HepG2 (cell line): ENCODE data around the gene PDE9A. TPM values are rescaled to one million over a fixed set of nuclear protein-coding genes. Genes with fewer than 3 reads are reported as not detected.

Source experiments
- ATAC-seq: fragments of 200-7000 bp; cut with Tn5 transposase; 3 replicates; pipeline ENCODE4 v1.9.1; 2020; ENCODE audit warnings: mild to moderate bottlenecking, moderate library complexity
- BruUV-seq: library from RNA; stranded (reverse); fragments of 400-500 nt; replicated peaks from 2 replicates; lab custom pipeline; 2021; lab: Mats Ljungman, UMichigan
- CTCF ChIA-PET: fragments of 300-600 bp; formaldehyde crosslinking; extraction: SDS; loops from one replicate; lab custom pipeline; 2021; ENCODE audit warnings: low total read pairs, inconsistent platforms, low intra/inter-chr PET ratio; lab: Yijun Ruan, JAX
- POLR2A ChIA-PET: fragments of 350-600 bp; sonication (Branson Sonifier 250); formaldehyde crosslinking; loops from one replicate; lab custom pipeline; 2020; ENCODE audit warnings: antibody characterized with exemption, inconsistent platforms; lab: Yijun Ruan, JAX
- DNase-seq: peaks from one replicate; pipeline ENCODE4 v3.0.0-alpha.2; 2015; ENCODE audit warnings: low spot score
- FAIRE-seq: peaks from 3 replicates; lab custom pipeline; 2011; peaks lifted over from hg19 to GRCh38; lab: Jason Lieb, UNC
- H2AFZ ChIP-seq: one replicate; pipeline ENCODE4 v1.6.1; 2011; ENCODE audit warnings: low read length, inconsistent platforms
- H3K27ac ChIP-seq: fragments of 300-600 bp; 3 replicates; pipeline ENCODE4 v1.8.0; 2011; ENCODE audit warnings: mixed run types, mild to moderate bottlenecking, mixed read lengths, low read length, inconsistent platforms; ENCODE audit not compliant: insufficient read depth; ENCODE audit errors: extremely low read length
- H3K27me3 ChIP-seq, 2 experiments: fragments of 200-600 bp in 1 of 2; 2 replicates in 1 of 2; 3 replicates in 1 of 2; pipeline versions ENCODE4 v1.6.0 to v1.8.0; 2011; ENCODE audit warnings: low read length in 2 of 2, mild to moderate bottlenecking in 2 of 2, moderate library complexity in 2 of 2, inconsistent platforms in 1 of 2; ENCODE audit not compliant: insufficient read depth in 2 of 2, control insufficient read depth in 1 of 2
- H3K36me3 ChIP-seq, 2 experiments: fragments of 200-600 bp in 1 of 2; replicated peaks in 1 of 2; 2 replicates in 1 of 2; 3 replicates in 1 of 2; pipeline versions ENCODE4 v1.5.1 to v1.8.0; 2011; ENCODE audit warnings: low read length in 2 of 2, inconsistent platforms in 1 of 2; ENCODE audit not compliant: insufficient read depth in 2 of 2, control insufficient read depth in 1 of 2
- H3K4me1 ChIP-seq: 2 replicates; pipeline ENCODE4 v1.5.1; 2012; ENCODE audit warnings: low read length, inconsistent platforms; ENCODE audit not compliant: insufficient read depth
- H3K4me2 ChIP-seq: 2 replicates; pipeline ENCODE4 v1.6.0; 2011; ENCODE audit warnings: low read depth, low read length, inconsistent platforms
- H3K4me3 ChIP-seq, 3 experiments: fragments of 200-600 bp in 1 of 3; sonication (generic), shearing (Covaris generic) in 1 of 3; replicated peaks in 1 of 3; 2 replicates each; pipeline ENCODE4 v1.5.1; 2011 to 2016; ENCODE audit warnings: low read length in 3 of 3, inconsistent platforms in 2 of 3, low read depth in 2 of 3, mild to moderate bottlenecking in 2 of 3, control low read depth in 1 of 3, mixed read lengths in 1 of 3; ENCODE audit not compliant: insufficient read depth in 1 of 3
- H3K79me2 ChIP-seq: one replicate; pipeline ENCODE4 v1.6.1; 2011; ENCODE audit warnings: low read length, inconsistent platforms; ENCODE audit not compliant: insufficient read depth
- H3K9ac ChIP-seq: 2 replicates; pipeline ENCODE4 v1.6.0; 2011; ENCODE audit warnings: mild to moderate bottlenecking, low read depth, low read length, inconsistent platforms; ENCODE audit not compliant: insufficient read depth
- H3K9me3 ChIP-seq: 2 replicates; pipeline ENCODE4 v1.5.1; 2012; ENCODE audit warnings: mild to moderate bottlenecking, low read length
- H4K20me1 ChIP-seq: 2 replicates; pipeline ENCODE4 v1.6.0; 2011; ENCODE audit warnings: inconsistent platforms, mild to moderate bottlenecking, low read length, moderate library complexity; ENCODE audit not compliant: insufficient read depth
- AHR ChIP-seq: IDR thresholded peaks from 2 replicates; pipeline ENCODE4 v1.6.1; 2018; ENCODE audit warnings: missing genetic modification reagents, missing compliant biosample characterization
- CERS6 ChIP-seq: sonication (generic); formaldehyde crosslinking; IDR thresholded peaks from 2 replicates; pipeline ENCODE4 v1.5.0; 2020; ENCODE audit warnings: missing genetic modification reagents
- KLF16 ChIP-seq, 2 experiments: sonication (generic) in 1 of 2; formaldehyde crosslinking in 1 of 2; IDR thresholded peaks; 2 replicates each; pipeline versions ENCODE4 v1.6.1 to v1.8.0; 2016 to 2023; ENCODE audit warnings: missing genetic modification reagents in 2 of 2, missing compliant biosample characterization in 1 of 2
- MBNL3 ChIP-seq: fragments of 250-450 bp; sonication (Bioruptor Pico); conservative IDR thresholded peaks from 2 replicates; pipeline ENCODE4 v1.8.0; 2022; ENCODE audit warnings: mild to moderate bottlenecking, inconsistent platforms
- MEIS2 ChIP-seq: sonication (generic); formaldehyde crosslinking; IDR thresholded peaks from 2 replicates; pipeline ENCODE4 v1.9.0; 2021; ENCODE audit warnings: mild to moderate bottlenecking, missing genetic modification reagents
- SRSF1 ChIP-seq: fragments of 200-400 bp; formaldehyde crosslinking; optimal IDR thresholded peaks from 2 replicates; pipeline ENCODE3; 2017; ENCODE audit warnings: mild to moderate bottlenecking, low read depth, low read length, moderate library complexity
- XBP1 ChIP-seq: sonication (generic); formaldehyde crosslinking; IDR thresholded peaks from 2 replicates; pipeline ENCODE4 v1.5.0; 2020; ENCODE audit warnings: missing genetic modification reagents
- ZFY ChIP-seq: sonication (generic); formaldehyde crosslinking; IDR thresholded peaks from 2 replicates; pipeline ENCODE4 v1.4.0; 2020; ENCODE audit warnings: missing genetic modification reagents
- ZNF484 ChIP-seq: sonication (generic); formaldehyde crosslinking; IDR thresholded peaks from 2 replicates; pipeline ENCODE4 v1.5.1; 2020; ENCODE audit warnings: mild to moderate bottlenecking, low read depth, missing genetic modification reagents, borderline replicate concordance
- ZNF724P ChIP-seq: sonication (generic); formaldehyde crosslinking; IDR thresholded peaks from 2 replicates; pipeline ENCODE4 v1.8.0; 2022; ENCODE audit warnings: missing genetic modification reagents, borderline replicate concordance
- ZNF839 ChIP-seq: sonication (generic); formaldehyde crosslinking; IDR thresholded peaks from 2 replicates; pipeline ENCODE4 v1.4.0; 2020; ENCODE audit warnings: missing genetic modification reagents, mild to moderate bottlenecking, borderline replicate concordance
- WGBS: methylation state at CpG from one replicate; pipeline ENCODE4 v1.1.6; 2017; ENCODE audit warnings: low lambda C conversion rate; 5-methylcytosine and 5-hydroxymethylcytosine counted together
- in situ Hi-C: cut with HindIII; loops from 2 replicates; pipeline ENCODE4 v1.10.0; 2017; ENCODE audit warnings: low pct_unique_long_range_greater_than_20kb; ENCODE audit not compliant: extremely low pct_ligation_motif_present
- intact Hi-C: fragments of 100-400 bp; cut with micrococcal nuclease; formaldehyde crosslinking; loops from one replicate; pipeline ENCODE4 v1.10.0; 2022; ENCODE audit not compliant: unreplicated experiment
- polyA plus RNA-seq, 8 experiments: library from polyadenylated mRNA; depleted of rRNA in 3 of 8; stranded (reverse) in 7 of 8; unstranded in 1 of 8; fragments of >200 nt; fragmentation: Illumina TruSeq in 4 of 8; extraction: Trizol in 4 of 8; gene quantifications; 2 replicates each; pipeline versions ENCODE4 v1.2.1 to v1.2.3, GENCODE V29; 2011 to 2016; ENCODE audit warnings: low read depth in 4 of 8, missing spikeins in 1 of 8, mixed read lengths in 1 of 8; ENCODE audit not compliant: insufficient read depth in 1 of 8
- total RNA-seq, 5 experiments: library from RNA; depleted of rRNA; stranded (reverse); fragments of >200 nt; fragmentation: Illumina TruSeq; extraction: Trizol; gene quantifications; 2 replicates each; pipeline ENCODE4 v1.2.3, GENCODE V29; 2016; ENCODE audit warnings: low read depth in 1 of 5
- TF ChIP-seq, protein P1 (sequence below): sonication (generic); formaldehyde crosslinking; IDR thresholded peaks from 2 replicates; pipeline ENCODE4 v1.4.0; 2020; ENCODE audit warnings: missing genetic modification reagents, mild to moderate bottlenecking, borderline replicate concordance

The PDE9A gene
- total and polyA plus RNA-seq, 2 of the 13 experiments (the other 11 are each of a cell fraction or from before 2014, with no cell fraction given) = 4.6 to 19.7 TPM

DNA sequence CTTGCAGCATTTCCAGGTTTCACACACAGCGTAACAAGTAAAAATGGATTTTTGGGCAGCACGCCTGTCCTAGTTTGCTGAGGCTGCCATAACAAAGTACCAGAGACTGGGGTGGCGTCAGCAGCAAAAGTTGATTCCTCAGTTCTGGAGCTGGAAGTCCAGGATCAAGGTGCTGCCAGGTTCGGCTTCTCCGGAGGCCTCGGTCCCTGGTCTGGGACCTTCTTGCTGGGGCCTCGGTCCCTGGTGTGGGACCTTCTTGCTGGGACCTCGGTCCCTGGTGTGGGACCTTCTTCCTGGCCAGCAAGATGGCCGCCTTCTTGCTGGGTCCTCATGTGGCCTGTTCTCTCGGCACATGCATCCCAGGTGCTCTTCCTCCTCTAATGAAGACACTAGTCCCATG is 104.0 kb downstream of the PDE9A start:
- 100% methylated on average over 6 of the region's 10 CpGs for WGBS
- no peak for ATAC-seq
- in situ Hi-C loops (loop anchor here (25.0 kb wide), 1 partner anchor 95 kb away; the partner anchor contains the start of gene PDE9A), intact Hi-C loops (no loop called here)
- no TSS peak for BruUV-seq
- Histone ChIP-seq H3K9ac (no peak overlapping the region), H3K9me3 (no peaks in the 10 kb centered on the region), H3K79me2 (no peaks in the 10 kb centered on the region), H3K27me3 (no peaks in the 10 kb centered on the region), H3K4me3 (no peak overlapping the region), H3K36me3 (peaks cover 0 to 4% of the 10 kb centered on the region in 2 experiments; a peak in 2 of 5 replicates), H3K4me2 (no peak overlapping the region), H3K4me1 (peaks cover 29% of the 10 kb centered on the region), H3K27ac (no peak overlapping the region), H4K20me1 (no peaks in the 10 kb centered on the region), H2AFZ (no peak overlapping the region)
- TF ChIP-seq, protein P1, sequence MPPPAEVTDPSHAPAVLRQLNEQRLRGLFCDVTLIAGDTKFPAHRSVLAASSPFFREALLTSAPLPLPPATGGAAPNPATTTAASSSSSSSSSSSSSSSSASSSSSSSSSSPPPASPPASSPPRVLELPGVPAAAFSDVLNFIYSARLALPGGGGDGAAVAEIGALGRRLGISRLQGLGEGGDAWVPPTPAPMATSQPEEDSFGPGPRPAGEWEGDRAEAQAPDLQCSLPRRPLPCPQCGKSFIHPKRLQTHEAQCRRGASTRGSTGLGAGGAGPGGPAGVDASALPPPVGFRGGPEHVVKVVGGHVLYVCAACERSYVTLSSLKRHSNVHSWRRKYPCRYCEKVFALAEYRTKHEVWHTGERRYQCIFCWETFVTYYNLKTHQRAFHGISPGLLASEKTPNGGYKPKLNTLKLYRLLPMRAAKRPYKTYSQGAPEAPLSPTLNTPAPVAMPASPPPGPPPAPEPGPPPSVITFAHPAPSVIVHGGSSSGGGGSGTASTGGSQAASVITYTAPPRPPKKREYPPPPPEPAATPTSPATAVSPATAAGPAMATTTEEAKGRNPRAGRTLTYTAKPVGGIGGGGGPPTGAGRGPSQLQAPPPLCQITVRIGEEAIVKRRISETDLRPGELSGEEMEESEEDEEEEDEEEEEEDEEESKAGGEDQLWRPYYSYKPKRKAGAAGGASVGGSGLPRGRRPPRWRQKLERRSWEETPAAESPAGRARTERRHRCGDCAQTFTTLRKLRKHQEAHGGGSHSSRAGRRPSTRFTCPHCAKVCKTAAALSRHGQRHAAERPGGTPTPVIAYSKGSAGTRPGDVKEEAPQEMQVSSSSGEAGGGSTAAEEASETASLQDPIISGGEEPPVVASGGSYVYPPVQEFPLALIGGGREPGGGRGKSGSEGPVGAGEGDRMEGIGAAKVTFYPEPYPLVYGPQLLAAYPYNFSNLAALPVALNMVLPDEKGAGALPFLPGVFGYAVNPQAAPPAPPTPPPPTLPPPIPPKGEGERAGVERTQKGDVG (CRISPR knock-in tag) = no peak
- TF ChIP-seq ZNF724P (CRISPR knock-in tag) (no peak), SRSF1 (no peak), MEIS2 (no peak), AHR (CRISPR knock-in tag) (no peak), CERS6 (CRISPR knock-in tag) (no peak), MBNL3 (CRISPR knock-in tag) (no peak), ZFY (no peak), XBP1 (CRISPR knock-in tag) (no peak), ZNF839 (no peak), KLF16 (CRISPR knock-in tag; IDR thresholded peaks at IDR 0.05) (no peak), ZNF484 (CRISPR knock-in tag) (no peak)
- FAIRE-seq = no peak
- CTCF ChIA-PET = no interaction called here
- POLR2A ChIA-PET = interaction anchor here (0.5 kb wide), 1 partner anchor 115 kb away, joined by 3 read pairs; no protein-coding TSS in a partner anchor
- DNase-seq = no peak
